GM23338 (cell line): ENCODE data around the gene HDAC11. TPM values are rescaled to one million over a fixed set of nuclear protein-coding genes. Genes with fewer than 3 reads are reported as not detected.

Experiments used
- ATAC-seq: fragments of 200-7000 bp; cut with Tn5 transposase; 3 replicates; pipeline ENCODE4 v1.9.1; 2020
- DNase-seq: peaks from one replicate; pipeline ENCODE4 v3.0.0-alpha.2; 2015; ENCODE audit warnings: low spot score
- H2AFZ ChIP-seq: fragments of 200-600 bp; sonication (generic); 2 replicates; pipeline ENCODE4 v1.8.0; 2016; ENCODE audit warnings: antibody characterized with exemption, mild to moderate bottlenecking, moderate library complexity
- H3F3A ChIP-seq: fragments of 200-600 bp; sonication (generic); replicated peaks from 2 replicates; pipeline ENCODE4 v1.8.0; 2017; ENCODE audit warnings: antibody characterized with exemption, mixed run types, low read depth
- H3K27ac ChIP-seq: fragments of 200-600 bp; sonication (generic); 2 replicates; pipeline ENCODE4 v1.6.1; 2016; ENCODE audit warnings: low read depth
- H3K27me3 ChIP-seq: fragments of 200-600 bp; sonication (generic); 2 replicates; pipeline ENCODE4 v1.8.0; 2016; ENCODE audit warnings: mild to moderate bottlenecking, mixed run types, moderate library complexity; ENCODE audit not compliant: insufficient read depth
- H3K36me3 ChIP-seq: fragments of 200-600 bp; sonication (generic); 2 replicates; pipeline ENCODE4 v1.8.0; 2016; ENCODE audit warnings: mild to moderate bottlenecking; ENCODE audit not compliant: insufficient read depth
- H3K4me1 ChIP-seq: fragments of 200-600 bp; sonication (generic); 2 replicates; pipeline ENCODE4 v1.8.0; 2016; ENCODE audit warnings: mild to moderate bottlenecking, moderate library complexity; ENCODE audit not compliant: insufficient read depth
- H3K4me2 ChIP-seq: fragments of 200-600 bp; sonication (generic); 2 replicates; pipeline ENCODE4 v1.7.1; 2017; ENCODE audit warnings: mixed run types
- H3K4me3 ChIP-seq: fragments of 200-600 bp; sonication (generic); 2 replicates; pipeline ENCODE4 v1.6.1; 2016; ENCODE audit warnings: mixed run types
- H3K79me2 ChIP-seq: fragments of 200-600 bp; sonication (generic); replicated peaks from 2 replicates; pipeline ENCODE4 v1.8.0; 2017; ENCODE audit warnings: mild to moderate bottlenecking; ENCODE audit not compliant: insufficient read depth
- H3K9me2 ChIP-seq: fragments of 200-600 bp; sonication (generic); 2 replicates; pipeline ENCODE4 v1.8.0; 2017; ENCODE audit not compliant: insufficient read depth
- H4K20me1 ChIP-seq: fragments of 200-600 bp; sonication (generic); replicated peaks from 2 replicates; pipeline ENCODE4 v1.8.0; 2017; ENCODE audit warnings: mild to moderate bottlenecking; ENCODE audit not compliant: insufficient read depth
- H3K27ac Mint-ChIP-seq: 2 replicates; pipeline ENCODE4 v1.8.0; 2020; ENCODE audit warnings: inconsistent platforms, mild to moderate bottlenecking, moderate library complexity, mixed read lengths
- H3K27me3 Mint-ChIP-seq: 3 replicates; pipeline ENCODE4 v1.8.0; 2022; ENCODE audit warnings: low read depth, mild to moderate bottlenecking, moderate library complexity, mixed read lengths, inconsistent platforms; ENCODE audit not compliant: insufficient read depth, poor library complexity
- H3K36me3 Mint-ChIP-seq: 3 replicates; pipeline ENCODE4 v1.8.0; 2021; ENCODE audit warnings: low read depth, mild to moderate bottlenecking, inconsistent platforms, moderate library complexity, mixed read lengths
- H3K4me1 Mint-ChIP-seq: 3 replicates; pipeline ENCODE4 v1.8.0; 2020; ENCODE audit warnings: mild to moderate bottlenecking, inconsistent platforms, mixed read lengths
- H3K4me3 Mint-ChIP-seq: 3 replicates; pipeline ENCODE4 v1.8.0; 2021; ENCODE audit warnings: moderate library complexity, mild to moderate bottlenecking, inconsistent platforms, mixed read lengths
- H3K9me3 Mint-ChIP-seq: 3 replicates; pipeline ENCODE4 v1.8.0; 2020; ENCODE audit warnings: moderate library complexity, mild to moderate bottlenecking, inconsistent platforms, mixed read lengths
- CREB1 ChIP-seq: fragments of 250-450 bp; sonication (Bioruptor Pico); IDR thresholded peaks from 2 replicates; pipeline ENCODE4 v1.5.0; 2020; ENCODE audit warnings: low read depth, mild to moderate bottlenecking, moderate library complexity
- ETS1 ChIP-seq: IDR thresholded peaks from 2 replicates; pipeline ENCODE4 v1.6.1; 2016; ENCODE audit warnings: antibody characterized with exemption
- EZH2 ChIP-seq: fragments of 200-600 bp; sonication (generic); IDR thresholded peaks from one replicate; pipeline ENCODE4 v1.8.0; 2017; ENCODE audit warnings: antibody characterized with exemption, mild to moderate bottlenecking, low read depth; ENCODE audit not compliant: unreplicated experiment
- EZH2phosphoT487 ChIP-seq: fragments of 200-600 bp; sonication (generic); IDR thresholded peaks from one replicate; pipeline ENCODE4 v1.8.1; 2018; ENCODE audit warnings: antibody characterized with exemption; ENCODE audit not compliant: unreplicated experiment
- JUNB ChIP-seq: IDR thresholded peaks from one replicate; pipeline ENCODE4 v1.6.1; 2016; ENCODE audit warnings: antibody characterized with exemption; ENCODE audit not compliant: unreplicated experiment
- NANOG ChIP-seq: IDR thresholded peaks from 2 replicates; pipeline ENCODE4 v1.6.1; 2016; ENCODE audit warnings: antibody characterized with exemption, borderline replicate concordance
- POLR2AphosphoS5 ChIP-seq: IDR thresholded peaks from 2 replicates; pipeline ENCODE4 v1.6.1; 2016; ENCODE audit warnings: antibody characterized with exemption, low read depth
- STAT1 ChIP-seq: IDR thresholded peaks from one replicate; pipeline ENCODE4 v1.6.1; 2016; ENCODE audit warnings: antibody characterized with exemption; ENCODE audit not compliant: unreplicated experiment
- ZNF114 ChIP-seq: fragments of 250-450 bp; sonication (Bioruptor Pico); IDR thresholded peaks from 2 replicates; pipeline ENCODE4 v1.5.0; 2020; ENCODE audit warnings: mild to moderate bottlenecking, moderate library complexity
- ZNF331 ChIP-seq: fragments of 250-450 bp; sonication (Bioruptor Pico); IDR thresholded peaks from 2 replicates; pipeline ENCODE4 v1.5.0; 2020; ENCODE audit warnings: low read depth, mild to moderate bottlenecking, moderate library complexity
- polyA plus RNA-seq: library from polyadenylated mRNA; unstranded; fragments of >200 nt; fragmentation: Nextera tagmentation; extraction: Ambion mirVana; gene quantifications from 2 replicates; pipeline ENCODE4 v1.2.1, GENCODE V29; 2016
- total RNA-seq: library from RNA; depleted of rRNA; stranded (reverse); fragments of >200 nt; shearing (Covaris generic); gene quantifications from 2 replicates; pipeline ENCODE4 v1.2.3, GENCODE V29; 2014
- TF ChIP-seq, protein P1 (sequence below): IDR thresholded peaks from one replicate; pipeline ENCODE4 v1.6.1; 2018; ENCODE audit warnings: antibody characterized with exemption; ENCODE audit not compliant: unreplicated experiment
- TF ChIP-seq, protein P2 (sequence below): fragments of 250-450 bp; sonication (Bioruptor Pico); IDR thresholded peaks from 2 replicates; pipeline ENCODE4 v1.5.0; 2020; ENCODE audit warnings: mild to moderate bottlenecking, moderate library complexity
- TF ChIP-seq, protein P3 (sequence below), 2 experiments: fragments of 200-600 bp in 1 of 2; sonication (generic) in 1 of 2; conservative IDR thresholded peaks; 2 replicates each; pipeline versions ENCODE4 v1.5.1 to v1.6.1; 2016 to 2017; ENCODE audit warnings: antibody characterized with exemption in 2 of 2, low read depth in 2 of 2, mild to moderate bottlenecking in 2 of 2, moderate library complexity in 1 of 2

The HDAC11 gene
- total and polyA plus RNA-seq, 2 experiments from 2014 or later: 5.4 to 15.8 TPM

GRCh38 chr3:13509816-13510192 is 29.7 kb downstream of the HDAC11 start:
- H3K9me3 Mint-ChIP-seq: no peaks in the 10 kb centered on the region; the same call in 2 of the 3 replicates
- Histone ChIP-seq H2AFZ (no peak overlapping the region), H3K27ac (no peak overlapping the region), H3K79me2 (no peaks in the 10 kb centered on the region), H3K4me1 (no peaks in the 10 kb centered on the region), H3K4me2 (no peak overlapping the region), H3F3A (no peaks in the 10 kb centered on the region), H3K9me2 (no peaks in the 10 kb centered on the region), H4K20me1 (no peaks in the 10 kb centered on the region), H3K36me3 (no peaks in the 10 kb centered on the region), H3K4me3 (no peak overlapping the region), H3K27me3 (no peaks in the 10 kb centered on the region)
- ATAC-seq (no peak), DNase-seq (no peak)
- H3K4me3 Mint-ChIP-seq: no peak overlapping the region
- TF ChIP-seq EZH2 (no peak), POLR2AphosphoS5 (no peak), ZNF114 (CRISPR knock-in tag) (no peak), ZNF331 (CRISPR knock-in tag) (no peak), JUNB (no peak), ETS1 (no peak), NANOG (no peak), STAT1 (no peak), CREB1 (no peak), EZH2phosphoT487 (no peak)
- TF ChIP-seq, protein P1, sequence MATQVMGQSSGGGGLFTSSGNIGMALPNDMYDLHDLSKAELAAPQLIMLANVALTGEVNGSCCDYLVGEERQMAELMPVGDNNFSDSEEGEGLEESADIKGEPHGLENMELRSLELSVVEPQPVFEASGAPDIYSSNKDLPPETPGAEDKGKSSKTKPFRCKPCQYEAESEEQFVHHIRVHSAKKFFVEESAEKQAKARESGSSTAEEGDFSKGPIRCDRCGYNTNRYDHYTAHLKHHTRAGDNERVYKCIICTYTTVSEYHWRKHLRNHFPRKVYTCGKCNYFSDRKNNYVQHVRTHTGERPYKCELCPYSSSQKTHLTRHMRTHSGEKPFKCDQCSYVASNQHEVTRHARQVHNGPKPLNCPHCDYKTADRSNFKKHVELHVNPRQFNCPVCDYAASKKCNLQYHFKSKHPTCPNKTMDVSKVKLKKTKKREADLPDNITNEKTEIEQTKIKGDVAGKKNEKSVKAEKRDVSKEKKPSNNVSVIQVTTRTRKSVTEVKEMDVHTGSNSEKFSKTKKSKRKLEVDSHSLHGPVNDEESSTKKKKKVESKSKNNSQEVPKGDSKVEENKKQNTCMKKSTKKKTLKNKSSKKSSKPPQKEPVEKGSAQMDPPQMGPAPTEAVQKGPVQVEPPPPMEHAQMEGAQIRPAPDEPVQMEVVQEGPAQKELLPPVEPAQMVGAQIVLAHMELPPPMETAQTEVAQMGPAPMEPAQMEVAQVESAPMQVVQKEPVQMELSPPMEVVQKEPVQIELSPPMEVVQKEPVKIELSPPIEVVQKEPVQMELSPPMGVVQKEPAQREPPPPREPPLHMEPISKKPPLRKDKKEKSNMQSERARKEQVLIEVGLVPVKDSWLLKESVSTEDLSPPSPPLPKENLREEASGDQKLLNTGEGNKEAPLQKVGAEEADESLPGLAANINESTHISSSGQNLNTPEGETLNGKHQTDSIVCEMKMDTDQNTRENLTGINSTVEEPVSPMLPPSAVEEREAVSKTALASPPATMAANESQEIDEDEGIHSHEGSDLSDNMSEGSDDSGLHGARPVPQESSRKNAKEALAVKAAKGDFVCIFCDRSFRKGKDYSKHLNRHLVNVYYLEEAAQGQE: no peak
- TF ChIP-seq, protein P2, sequence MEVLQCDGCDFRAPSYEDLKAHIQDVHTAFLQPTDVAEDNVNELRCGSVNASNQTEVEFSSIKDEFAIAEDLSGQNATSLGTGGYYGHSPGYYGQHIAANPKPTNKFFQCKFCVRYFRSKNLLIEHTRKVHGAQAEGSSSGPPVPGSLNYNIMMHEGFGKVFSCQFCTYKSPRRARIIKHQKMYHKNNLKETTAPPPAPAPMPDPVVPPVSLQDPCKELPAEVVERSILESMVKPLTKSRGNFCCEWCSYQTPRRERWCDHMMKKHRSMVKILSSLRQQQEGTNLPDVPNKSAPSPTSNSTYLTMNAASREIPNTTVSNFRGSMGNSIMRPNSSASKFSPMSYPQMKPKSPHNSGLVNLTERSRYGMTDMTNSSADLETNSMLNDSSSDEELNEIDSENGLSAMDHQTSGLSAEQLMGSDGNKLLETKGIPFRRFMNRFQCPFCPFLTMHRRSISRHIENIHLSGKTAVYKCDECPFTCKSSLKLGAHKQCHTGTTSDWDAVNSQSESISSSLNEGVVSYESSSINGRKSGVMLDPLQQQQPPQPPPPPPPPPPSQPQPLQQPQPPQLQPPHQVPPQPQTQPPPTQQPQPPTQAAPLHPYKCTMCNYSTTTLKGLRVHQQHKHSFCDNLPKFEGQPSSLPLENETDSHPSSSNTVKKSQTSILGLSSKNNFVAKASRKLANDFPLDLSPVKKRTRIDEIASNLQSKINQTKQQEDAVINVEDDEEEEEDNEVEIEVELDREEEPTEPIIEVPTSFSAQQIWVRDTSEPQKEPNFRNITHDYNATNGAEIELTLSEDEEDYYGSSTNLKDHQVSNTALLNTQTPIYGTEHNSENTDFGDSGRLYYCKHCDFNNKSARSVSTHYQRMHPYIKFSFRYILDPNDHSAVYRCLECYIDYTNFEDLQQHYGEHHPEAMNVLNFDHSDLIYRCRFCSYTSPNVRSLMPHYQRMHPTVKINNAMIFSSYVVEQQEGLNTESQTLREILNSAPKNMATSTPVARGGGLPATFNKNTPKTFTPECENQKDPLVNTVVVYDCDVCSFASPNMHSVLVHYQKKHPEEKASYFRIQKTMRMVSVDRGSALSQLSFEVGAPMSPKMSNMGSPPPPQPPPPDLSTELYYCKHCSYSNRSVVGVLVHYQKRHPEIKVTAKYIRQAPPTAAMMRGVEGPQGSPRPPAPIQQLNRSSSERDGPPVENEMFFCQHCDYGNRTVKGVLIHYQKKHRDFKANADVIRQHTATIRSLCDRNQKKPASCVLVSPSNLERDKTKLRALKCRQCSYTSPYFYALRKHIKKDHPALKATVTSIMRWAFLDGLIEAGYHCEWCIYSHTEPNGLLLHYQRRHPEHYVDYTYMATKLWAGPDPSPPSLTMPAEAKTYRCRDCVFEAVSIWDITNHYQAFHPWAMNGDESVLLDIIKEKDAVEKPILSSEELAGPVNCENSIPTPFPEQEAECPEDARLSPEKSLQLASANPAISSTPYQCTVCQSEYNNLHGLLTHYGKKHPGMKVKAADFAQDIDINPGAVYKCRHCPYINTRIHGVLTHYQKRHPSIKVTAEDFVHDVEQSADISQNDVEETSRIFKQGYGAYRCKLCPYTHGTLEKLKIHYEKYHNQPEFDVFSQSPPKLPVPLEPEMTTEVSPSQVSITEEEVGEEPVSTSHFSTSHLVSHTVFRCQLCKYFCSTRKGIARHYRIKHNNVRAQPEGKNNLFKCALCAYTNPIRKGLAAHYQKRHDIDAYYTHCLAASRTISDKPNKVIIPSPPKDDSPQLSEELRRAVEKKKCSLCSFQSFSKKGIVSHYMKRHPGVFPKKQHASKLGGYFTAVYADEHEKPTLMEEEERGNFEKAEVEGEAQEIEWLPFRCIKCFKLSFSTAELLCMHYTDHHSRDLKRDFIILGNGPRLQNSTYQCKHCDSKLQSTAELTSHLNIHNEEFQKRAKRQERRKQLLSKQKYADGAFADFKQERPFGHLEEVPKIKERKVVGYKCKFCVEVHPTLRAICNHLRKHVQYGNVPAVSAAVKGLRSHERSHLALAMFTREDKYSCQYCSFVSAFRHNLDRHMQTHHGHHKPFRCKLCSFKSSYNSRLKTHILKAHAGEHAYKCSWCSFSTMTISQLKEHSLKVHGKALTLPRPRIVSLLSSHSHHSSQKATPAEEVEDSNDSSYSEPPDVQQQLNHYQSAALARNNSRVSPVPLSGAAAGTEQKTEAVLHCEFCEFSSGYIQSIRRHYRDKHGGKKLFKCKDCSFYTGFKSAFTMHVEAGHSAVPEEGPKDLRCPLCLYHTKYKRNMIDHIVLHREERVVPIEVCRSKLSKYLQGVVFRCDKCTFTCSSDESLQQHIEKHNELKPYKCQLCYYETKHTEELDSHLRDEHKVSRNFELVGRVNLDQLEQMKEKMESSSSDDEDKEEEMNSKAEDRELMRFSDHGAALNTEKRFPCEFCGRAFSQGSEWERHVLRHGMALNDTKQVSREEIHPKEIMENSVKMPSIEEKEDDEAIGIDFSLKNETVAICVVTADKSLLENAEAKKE: no peak
- TF ChIP-seq, protein P3, sequence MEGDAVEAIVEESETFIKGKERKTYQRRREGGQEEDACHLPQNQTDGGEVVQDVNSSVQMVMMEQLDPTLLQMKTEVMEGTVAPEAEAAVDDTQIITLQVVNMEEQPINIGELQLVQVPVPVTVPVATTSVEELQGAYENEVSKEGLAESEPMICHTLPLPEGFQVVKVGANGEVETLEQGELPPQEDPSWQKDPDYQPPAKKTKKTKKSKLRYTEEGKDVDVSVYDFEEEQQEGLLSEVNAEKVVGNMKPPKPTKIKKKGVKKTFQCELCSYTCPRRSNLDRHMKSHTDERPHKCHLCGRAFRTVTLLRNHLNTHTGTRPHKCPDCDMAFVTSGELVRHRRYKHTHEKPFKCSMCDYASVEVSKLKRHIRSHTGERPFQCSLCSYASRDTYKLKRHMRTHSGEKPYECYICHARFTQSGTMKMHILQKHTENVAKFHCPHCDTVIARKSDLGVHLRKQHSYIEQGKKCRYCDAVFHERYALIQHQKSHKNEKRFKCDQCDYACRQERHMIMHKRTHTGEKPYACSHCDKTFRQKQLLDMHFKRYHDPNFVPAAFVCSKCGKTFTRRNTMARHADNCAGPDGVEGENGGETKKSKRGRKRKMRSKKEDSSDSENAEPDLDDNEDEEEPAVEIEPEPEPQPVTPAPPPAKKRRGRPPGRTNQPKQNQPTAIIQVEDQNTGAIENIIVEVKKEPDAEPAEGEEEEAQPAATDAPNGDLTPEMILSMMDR (conservative IDR thresholded peaks at IDR 0.05; ENCODE audit: low read depth in 2 of 2): no peak
- H3K27me3 Mint-ChIP-seq: peaks cover 7% of the 10 kb centered on the region
- peaks cover 6% of the 10 kb centered on the region; the same call in 2 of the 3 replicates for H3K4me1 Mint-ChIP-seq
- no peaks in the 10 kb centered on the region for H3K36me3 Mint-ChIP-seq
- H3K27ac Mint-ChIP-seq: no peak overlapping the region
